ENCODE results near the gene SH3PXD2A.

SH3PXD2A gene

DNA sequence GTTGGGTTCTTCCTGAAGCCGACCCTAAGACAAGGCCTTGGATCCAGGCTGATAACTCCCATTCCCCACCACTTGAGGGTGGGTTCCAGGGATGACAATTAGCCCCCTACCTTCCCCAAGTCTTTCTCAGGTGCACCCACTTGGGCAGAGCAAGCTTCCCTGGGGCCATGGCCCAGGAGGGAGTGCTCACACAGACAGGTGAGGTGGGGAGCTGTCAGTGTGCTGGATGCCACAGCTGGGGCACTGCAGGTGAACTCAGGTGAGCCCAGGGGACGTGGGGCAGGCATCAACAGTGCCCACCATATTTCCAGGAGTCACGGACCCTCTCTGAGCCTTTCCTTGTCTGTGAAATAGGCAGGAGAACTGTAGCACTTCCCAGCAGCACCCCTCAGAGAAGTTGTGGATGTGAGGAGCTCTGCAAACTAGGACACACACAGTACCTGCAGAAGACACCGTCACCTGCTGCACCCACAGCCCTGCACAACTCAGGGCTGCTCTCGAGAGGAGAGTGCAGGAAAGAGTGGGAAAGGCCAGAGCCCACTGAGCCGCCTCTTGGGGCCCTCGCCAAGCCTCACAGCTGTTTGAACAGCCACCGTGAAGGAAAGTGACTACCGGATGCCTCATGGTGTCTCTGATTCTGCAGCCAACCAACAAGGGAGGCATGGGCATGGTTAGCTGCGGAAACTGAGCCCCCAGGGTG is 17.9 kb downstream of the SH3PXD2A start:
- peaks cover 26% of the 10 kb centered on the region for H3K79me1 ChIP-seq (ENCODE audit: low read length)
- H2AK5ac ChIP-seq (ENCODE audit: low read length) = peak overlapping the region; percentile 69
- H3K18ac ChIP-seq (ENCODE audit: low read length) = peak overlapping the region; percentile 2
- H3K79me2 ChIP-seq (ENCODE audit: control insufficient read depth, insufficient read depth, low read length) = peaks cover 29% of the 10 kb centered on the region
- H3K23ac ChIP-seq (ENCODE audit: low read length) = peak overlapping the region; percentile 61
- H3K27me3 ChIP-seq (ENCODE audit: insufficient read depth, low read length, poor library complexity) = no peaks in the 10 kb centered on the region
- peak overlapping the region; percentile 91 for H3K27ac ChIP-seq (ENCODE audit: low read depth, low read length)
- peak overlapping the region; percentile 44 for H3K4ac ChIP-seq (ENCODE audit: low read depth, low read length)
- WGBS (ENCODE audit: extremely low coverage, insufficient coverage, low lambda C conversion rate) = no CpG with 5 or more reads among the region's 10 CpGs
- H3K4me3 ChIP-seq (ENCODE audit: low read length) = no peak overlapping the region
- H2BK120ac ChIP-seq (ENCODE audit: low read depth, low read length) = no peak overlapping the region
- no peak for DNase-seq
- peak overlapping the region; percentile 82 for H3K56ac ChIP-seq (ENCODE audit: low read length)
- H3K4me2 ChIP-seq (ENCODE audit: low read length) = no peak overlapping the region
- peaks cover 58% of the 10 kb centered on the region for H3K4me1 ChIP-seq (ENCODE audit: control insufficient read depth, low read depth, low read length)
- H2BK5ac ChIP-seq (ENCODE audit: low read length) = peak overlapping the region; percentile 94
- no peaks in the 10 kb centered on the region for H3K36me3 ChIP-seq (ENCODE audit: control insufficient read depth, insufficient read depth, low read length)
- H4K8ac ChIP-seq (ENCODE audit: low read depth, low read length) = no peak overlapping the region
- H4K5ac ChIP-seq (ENCODE audit: low read length) = no peak overlapping the region
- H3K9ac ChIP-seq (ENCODE audit: low read length) = peak overlapping the region; percentile 37
- no peak overlapping the region for H2BK15ac ChIP-seq (replicated peaks; ENCODE audit: low read depth)

DNA sequence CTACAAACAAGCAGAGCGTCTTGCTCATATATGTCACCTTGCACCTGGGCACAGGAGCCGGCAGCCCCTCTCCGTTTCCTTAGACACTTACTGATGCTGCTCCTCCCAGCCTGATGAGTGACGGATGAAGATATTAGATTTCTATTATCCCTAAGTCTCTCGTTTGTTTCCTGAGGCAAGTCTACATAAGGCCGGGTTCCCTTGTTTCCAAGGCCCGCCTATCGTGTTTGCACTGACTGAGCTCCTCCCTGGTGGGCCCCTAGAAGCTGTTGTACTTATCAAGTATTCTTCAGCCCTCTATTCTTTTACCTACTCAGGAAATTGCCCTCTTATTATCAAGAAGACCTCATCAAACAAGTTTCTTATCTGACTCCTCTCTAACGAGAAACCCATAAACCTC is 18.5 kb downstream of the SH3PXD2A start:
- no peak overlapping the region for H3K18ac ChIP-seq (ENCODE audit: low read length)
- H3K4me2 ChIP-seq (ENCODE audit: low read length) = no peak overlapping the region
- no peak overlapping the region for H3K4ac ChIP-seq (ENCODE audit: low read depth, low read length)
- no peak overlapping the region for H2BK15ac ChIP-seq (replicated peaks; ENCODE audit: low read depth)
- peaks cover 31% of the 10 kb centered on the region for H3K79me2 ChIP-seq (ENCODE audit: control insufficient read depth, insufficient read depth, low read length)
- no peak overlapping the region for H3K4me3 ChIP-seq (ENCODE audit: low read length)
- H3K9ac ChIP-seq (ENCODE audit: low read length) = peak overlapping the region; percentile 46
- H2AK5ac ChIP-seq (ENCODE audit: low read length) = no peak overlapping the region
- H2BK5ac ChIP-seq (ENCODE audit: low read length) = peak overlapping the region; percentile 79
- H3K23ac ChIP-seq (ENCODE audit: low read length) = no peak overlapping the region
- H2BK120ac ChIP-seq (ENCODE audit: low read depth, low read length) = no peak overlapping the region
- no peaks in the 10 kb centered on the region for H3K36me3 ChIP-seq (ENCODE audit: control insufficient read depth, insufficient read depth, low read length)
- H4K5ac ChIP-seq (ENCODE audit: low read length) = no peak overlapping the region
- H3K56ac ChIP-seq (ENCODE audit: low read length) = peak overlapping the region; percentile 69
- H3K4me1 ChIP-seq (ENCODE audit: control insufficient read depth, low read depth, low read length) = peaks cover 58% of the 10 kb centered on the region
- peak overlapping the region; percentile 91 for H3K27ac ChIP-seq (ENCODE audit: low read depth, low read length)
- DNase-seq = peak; percentile 57
- no CpG with 5 or more reads among the region's 9 CpGs for WGBS (ENCODE audit: extremely low coverage, insufficient coverage, low lambda C conversion rate)
- no peaks in the 10 kb centered on the region for H3K27me3 ChIP-seq (ENCODE audit: insufficient read depth, low read length, poor library complexity)
- H4K8ac ChIP-seq (ENCODE audit: low read depth, low read length) = no peak overlapping the region
- H3K79me1 ChIP-seq (ENCODE audit: low read length) = peaks cover 26% of the 10 kb centered on the region

DNA sequence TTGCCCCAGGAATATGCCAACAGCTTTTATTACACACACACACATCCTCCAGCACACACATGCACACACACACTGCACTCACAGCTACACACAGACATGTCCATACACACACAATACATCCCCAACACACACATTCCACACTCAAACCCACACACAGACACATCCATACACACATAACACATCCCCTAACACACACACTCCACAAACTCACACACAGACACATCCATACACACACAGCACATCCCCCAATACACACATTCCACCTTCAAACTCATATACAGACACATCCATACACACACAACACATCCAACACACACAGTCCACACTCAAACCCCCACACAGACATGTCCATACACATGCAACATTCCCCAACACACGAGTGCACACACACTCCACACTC is 19.1 kb downstream of the SH3PXD2A start:
- no CpG with 5 or more reads among the region's 1 CpG for WGBS (ENCODE audit: extremely low coverage, insufficient coverage, low lambda C conversion rate)
- Histone ChIP-seq H3K79me2 (ENCODE audit: control insufficient read depth, insufficient read depth, low read length) (peaks cover 34% of the 10 kb centered on the region), H3K27me3 (ENCODE audit: insufficient read depth, low read length, poor library complexity) (no peaks in the 10 kb centered on the region), H3K4me2 (ENCODE audit: low read length) (no peak overlapping the region), H2AK5ac (ENCODE audit: low read length) (peak overlapping the region; percentile 99), H2BK120ac (ENCODE audit: low read depth, low read length) (no peak overlapping the region), H2BK5ac (ENCODE audit: low read length) (peak overlapping the region; percentile 79), H3K4ac (ENCODE audit: low read depth, low read length) (no peak overlapping the region), H3K27ac (ENCODE audit: low read depth, low read length) (peak overlapping the region; percentile 31), H3K79me1 (ENCODE audit: low read length) (peaks cover 27% of the 10 kb centered on the region), H3K18ac (ENCODE audit: low read length) (no peak overlapping the region), H3K4me1 (ENCODE audit: control insufficient read depth, low read depth, low read length) (peaks cover 54% of the 10 kb centered on the region), H3K23ac (ENCODE audit: low read length) (no peak overlapping the region), H2BK15ac (replicated peaks; ENCODE audit: low read depth) (no peak overlapping the region), H4K5ac (ENCODE audit: low read length) (no peak overlapping the region), H3K4me3 (ENCODE audit: low read length) (no peak overlapping the region), H4K8ac (ENCODE audit: low read depth, low read length) (no peak overlapping the region), H3K56ac (ENCODE audit: low read length) (peak overlapping the region; percentile 69), H3K36me3 (ENCODE audit: control insufficient read depth, insufficient read depth, low read length) (no peaks in the 10 kb centered on the region), H3K9ac (ENCODE audit: low read length) (peak overlapping the region; percentile 46)
- no peak for DNase-seq

DNA sequence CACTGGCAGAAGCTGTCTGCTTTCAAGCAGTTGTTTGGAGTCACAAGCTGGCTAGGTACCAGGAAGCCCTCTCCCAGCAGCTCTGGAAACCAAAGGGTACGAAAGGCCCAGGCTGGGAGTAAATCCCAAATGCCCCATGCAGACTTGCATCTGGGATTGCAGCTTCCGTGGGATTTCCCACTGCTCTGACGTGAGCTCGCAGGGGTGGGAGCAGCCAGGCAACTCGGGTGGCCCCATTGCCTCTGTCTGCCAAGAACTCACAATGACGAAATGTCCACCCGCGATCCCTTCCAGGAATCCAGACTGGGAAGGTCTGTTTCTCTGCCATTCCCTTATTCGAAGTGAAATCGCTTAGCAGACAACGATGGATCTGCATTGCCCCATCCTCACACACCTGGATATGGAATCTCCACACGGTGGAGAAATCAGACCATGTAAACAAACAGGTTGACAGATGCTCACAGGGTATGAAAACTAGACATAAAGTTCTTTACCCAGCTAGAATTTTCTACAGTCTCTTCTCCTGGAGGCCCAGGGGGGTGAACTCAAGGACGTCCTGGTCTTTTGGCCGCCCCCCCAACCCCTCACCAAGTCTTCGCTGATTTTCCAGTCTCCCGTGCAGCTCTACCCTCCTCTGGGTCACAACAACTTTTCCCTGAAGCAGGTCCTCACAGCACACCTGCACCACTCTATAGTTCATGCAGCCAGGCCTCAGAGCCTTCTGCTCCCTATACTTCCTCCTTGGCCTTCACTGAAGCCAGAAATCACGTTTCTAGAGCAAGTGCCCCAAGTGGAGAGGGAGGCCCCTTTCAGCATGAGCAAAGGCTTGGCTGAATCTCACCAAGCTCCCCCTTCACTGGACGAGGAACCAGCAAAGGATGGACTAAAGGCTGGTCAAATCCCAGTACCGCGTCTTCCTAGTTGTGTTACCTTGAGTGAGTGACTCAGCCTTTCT is 20.0 kb downstream of the SH3PXD2A start:
- no peak overlapping the region for H3K4me2 ChIP-seq (ENCODE audit: low read length)
- H2BK15ac ChIP-seq (replicated peaks; ENCODE audit: low read depth) = no peak overlapping the region
- H2BK5ac ChIP-seq (ENCODE audit: low read length) = peak overlapping the region; percentile 69
- peak overlapping the region; percentile 62 for H3K56ac ChIP-seq (ENCODE audit: low read length)
- H3K18ac ChIP-seq (ENCODE audit: low read length) = peak overlapping the region; percentile 42
- H3K9ac ChIP-seq (ENCODE audit: low read length) = peak overlapping the region; percentile 19
- H3K4me3 ChIP-seq (ENCODE audit: low read length) = no peak overlapping the region
- peaks cover 29% of the 10 kb centered on the region for H3K79me1 ChIP-seq (ENCODE audit: low read length)
- H4K8ac ChIP-seq (ENCODE audit: low read depth, low read length) = no peak overlapping the region
- H2BK120ac ChIP-seq (ENCODE audit: low read depth, low read length) = no peak overlapping the region
- peaks cover 36% of the 10 kb centered on the region for H3K79me2 ChIP-seq (ENCODE audit: control insufficient read depth, insufficient read depth, low read length)
- H3K4me1 ChIP-seq (ENCODE audit: control insufficient read depth, low read depth, low read length) = peaks cover 50% of the 10 kb centered on the region
- DNase-seq = no peak
- no CpG with 5 or more reads among the region's 20 CpGs for WGBS (ENCODE audit: extremely low coverage, insufficient coverage, low lambda C conversion rate)
- H4K5ac ChIP-seq (ENCODE audit: low read length) = no peak overlapping the region
- H2AK5ac ChIP-seq (ENCODE audit: low read length) = peak overlapping the region; percentile 78
- H3K36me3 ChIP-seq (ENCODE audit: control insufficient read depth, insufficient read depth, low read length) = no peaks in the 10 kb centered on the region
- H3K23ac ChIP-seq (ENCODE audit: low read length) = no peak overlapping the region
- H3K27ac ChIP-seq (ENCODE audit: low read depth, low read length) = no peak overlapping the region
- H3K27me3 ChIP-seq (ENCODE audit: insufficient read depth, low read length, poor library complexity) = no peaks in the 10 kb centered on the region
- peak overlapping the region; percentile 46 for H3K4ac ChIP-seq (ENCODE audit: low read depth, low read length)

DNA sequence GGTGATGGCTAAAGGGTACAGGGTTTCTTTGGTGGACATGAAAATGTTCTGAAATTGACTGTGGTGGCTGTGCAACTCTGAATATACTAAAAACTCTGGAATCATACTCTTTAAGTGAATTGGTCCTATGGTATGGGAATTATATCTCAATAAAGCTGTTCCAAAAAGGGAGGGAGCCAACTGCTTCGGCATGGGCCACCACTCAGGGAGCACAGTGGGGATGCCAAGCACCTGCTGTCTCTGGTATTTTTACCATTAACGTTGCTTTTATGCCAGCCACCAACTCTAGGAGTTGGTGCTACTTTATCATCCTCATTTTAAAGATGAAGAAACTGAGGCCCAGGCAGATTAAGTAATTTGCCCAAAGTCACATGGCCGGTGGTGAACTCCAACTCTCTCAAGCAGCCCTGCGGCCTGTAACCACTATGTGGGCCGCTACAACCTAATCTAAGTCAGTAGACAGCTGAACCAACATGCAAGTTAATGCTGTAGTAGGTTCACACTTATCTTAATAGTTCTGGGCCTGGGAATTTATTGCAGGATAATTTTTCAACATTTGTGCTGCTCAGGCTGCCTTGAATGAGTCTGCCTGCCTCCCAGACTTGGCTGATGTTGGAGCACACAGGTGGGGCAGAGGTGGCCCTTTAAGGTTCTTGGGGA is 20.8 kb downstream of the SH3PXD2A start:
- peak overlapping the region; percentile 37 for H2BK15ac ChIP-seq (replicated peaks; ENCODE audit: low read depth)
- H3K23ac ChIP-seq (ENCODE audit: low read length) = no peak overlapping the region
- no peaks in the 10 kb centered on the region for H3K36me3 ChIP-seq (ENCODE audit: control insufficient read depth, insufficient read depth, low read length)
- peak overlapping the region; percentile 19 for H3K9ac ChIP-seq (ENCODE audit: low read length)
- peak overlapping the region; percentile 82 for H3K27ac ChIP-seq (ENCODE audit: low read depth, low read length)
- H3K18ac ChIP-seq (ENCODE audit: low read length) = peak overlapping the region; percentile 65
- H3K4ac ChIP-seq (ENCODE audit: low read depth, low read length) = peak overlapping the region; percentile 46
- H4K8ac ChIP-seq (ENCODE audit: low read depth, low read length) = no peak overlapping the region
- no CpG with 5 or more reads among the region's 5 CpGs for WGBS (ENCODE audit: extremely low coverage, insufficient coverage, low lambda C conversion rate)
- H2BK120ac ChIP-seq (ENCODE audit: low read depth, low read length) = peak overlapping the region; percentile 21
- peaks cover 50% of the 10 kb centered on the region for H3K4me1 ChIP-seq (ENCODE audit: control insufficient read depth, low read depth, low read length)
- H2AK5ac ChIP-seq (ENCODE audit: low read length) = peak overlapping the region; percentile 86
- peaks cover 36% of the 10 kb centered on the region for H3K79me2 ChIP-seq (ENCODE audit: control insufficient read depth, insufficient read depth, low read length)
- no peak overlapping the region for H4K5ac ChIP-seq (ENCODE audit: low read length)
- H3K56ac ChIP-seq (ENCODE audit: low read length) = peak overlapping the region; percentile 78
- no peak for DNase-seq
- peaks cover 27% of the 10 kb centered on the region for H3K79me1 ChIP-seq (ENCODE audit: low read length)
- no peak overlapping the region for H3K4me2 ChIP-seq (ENCODE audit: low read length)
- peak overlapping the region; percentile 74 for H2BK5ac ChIP-seq (ENCODE audit: low read length)
- H3K27me3 ChIP-seq (ENCODE audit: insufficient read depth, low read length, poor library complexity) = no peaks in the 10 kb centered on the region
- H3K4me3 ChIP-seq (ENCODE audit: low read length) = no peak overlapping the region
